Fibroblast of the aortic adventitia (primary cell): ENCODE measurements around the gene ZNF277. TPM values are rescaled to one million over a fixed set of nuclear protein-coding genes. Genes with fewer than 3 reads are reported as not detected.

Experiments
- DNase-seq: peaks from one replicate; pipeline ENCODE4 v3.0.0-alpha.2; 2010; ENCODE audit warnings: low read depth
- H3K4me3 ChIP-seq: 2 replicates; pipeline ENCODE4 v1.5.1; 2011; ENCODE audit warnings: low read depth, mild to moderate bottlenecking, control low read depth, low read length, moderate library complexity
- CTCF ChIP-seq: IDR thresholded peaks from 2 replicates; pipeline ENCODE4 v1.5.1; 2011; ENCODE audit warnings: mild to moderate bottlenecking, low read length, control low read depth, inconsistent platforms; ENCODE audit not compliant: insufficient read depth
- total RNA-seq: library from RNA; depleted of rRNA; stranded (reverse); fragments of >200 nt; gene quantifications from 2 replicates; pipeline ENCODE4 v1.2.3, GENCODE V29; 2012; ENCODE audit warnings: low replicate concordance

Gene ZNF277
- total RNA-seq, 1 donor, result 41.4 TPM

DNA sequence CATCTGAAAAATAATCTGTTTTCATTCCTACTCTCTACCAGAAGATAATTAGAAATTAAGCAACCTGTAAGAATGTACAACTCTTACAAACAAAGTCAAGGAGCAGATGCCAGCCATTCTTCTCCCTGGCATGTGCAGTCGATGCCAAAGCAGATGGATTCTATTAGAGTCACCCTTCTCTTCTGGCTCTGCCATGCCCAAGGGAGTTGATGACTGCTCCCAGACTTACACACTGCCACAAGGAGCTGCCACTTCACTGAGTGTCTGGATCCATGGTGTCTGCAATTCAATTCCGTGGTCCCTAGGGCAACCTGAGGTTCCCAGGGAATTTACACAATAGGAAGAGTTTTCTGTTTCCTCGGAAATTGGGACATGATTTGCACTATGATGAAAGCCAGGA lies 154.7 kb downstream of the ZNF277 start:
- no peak for DNase-seq
- H3K4me3 ChIP-seq, result no peak overlapping the region
- no peak for TF ChIP-seq CTCF

- no peak for TF ChIP-seq CTCF
- no peak overlapping the region for H3K4me3 ChIP-seq
Observed at GRCh38 chr7:112362053-112362650, 155.7 kb downstream of the ZNF277 start.

DNA sequence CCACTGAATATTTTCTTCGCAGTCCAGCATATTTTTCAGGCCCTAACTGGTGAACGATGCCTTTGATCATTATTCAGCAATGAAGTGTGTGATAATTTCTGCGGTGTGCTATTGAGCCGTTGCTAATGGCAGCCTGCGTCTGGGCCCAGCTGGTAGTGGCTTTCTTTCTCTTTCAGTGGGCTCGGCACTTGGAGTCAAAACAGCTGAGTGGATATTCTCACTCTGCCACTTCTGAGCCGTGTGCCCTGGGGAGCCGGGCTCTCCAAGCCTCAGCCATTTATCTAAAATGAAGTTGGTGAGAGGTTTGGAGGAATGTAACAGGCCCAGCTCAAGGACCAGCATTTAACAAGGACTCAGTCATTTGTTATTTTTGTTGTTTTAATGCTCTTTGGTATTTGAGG lies 156.2 kb downstream of the ZNF277 start:
- TF ChIP-seq CTCF, result no peak
- no peak overlapping the region for H3K4me3 ChIP-seq
- no peak for DNase-seq

More at GRCh38 chr7:112362053-112362650, 155.7 kb downstream of the ZNF277 start:
- DNase-seq, result no peak

GRCh38 chr7:112364388-112364787 lies 157.9 kb downstream of the ZNF277 start:
- no peak overlapping the region for H3K4me3 ChIP-seq
- TF ChIP-seq CTCF, result no peak
- DNase-seq, result no peak

- no peak overlapping the region for H3K4me3 ChIP-seq
- TF ChIP-seq CTCF, result no peak
- no peak for DNase-seq
Observed at GRCh38 chr7:112365551-112365950, 159.1 kb downstream of the ZNF277 start.

- DNase-seq, result no peak
- H3K4me3 ChIP-seq, result no peak overlapping the region
- TF ChIP-seq CTCF, result no peak
Observed at GRCh38 chr7:112366886-112367285, 160.4 kb downstream of the ZNF277 start.

GRCh38 chr7:112370436-112370835 lies 163.9 kb downstream of the ZNF277 start:
- H3K4me3 ChIP-seq, result no peak overlapping the region
- no peak for TF ChIP-seq CTCF

More at GRCh38 chr7:112370436-112370835, 163.9 kb downstream of the ZNF277 start:
- no peak for DNase-seq
